ENCODE data around the gene PGRMC2.

Gene PGRMC2

GRCh38 chr4:128298852-128299251 lies 11.2 kb upstream of the PGRMC2 start:
- DNase-seq (ENCODE audit: low read depth, low spot score): no peak

GRCh38 chr4:128298146-128298758 lies 10.6 kb upstream of the PGRMC2 start:
- DNase-seq (ENCODE audit: low read depth, low spot score): no peak

- no peak for DNase-seq (ENCODE audit: low read depth, low spot score)
Observed at GRCh38 chr4:128295255-128295654, 7.6 kb upstream of the PGRMC2 start.

- no peak for DNase-seq (ENCODE audit: low read depth, low spot score)
Observed at GRCh38 chr4:128294464-128294863, 6.9 kb upstream of the PGRMC2 start.

- DNase-seq (ENCODE audit: low read depth, low spot score): no peak
Observed at GRCh38 chr4:128292349-128292748, 4.7 kb upstream of the PGRMC2 start.

GRCh38 chr4:128291096-128291495 lies 3.5 kb upstream of the PGRMC2 start:
- no peak for DNase-seq (ENCODE audit: low read depth, low spot score)

GRCh38 chr4:128290526-128290925 lies 2.9 kb upstream of the PGRMC2 start:
- no peak for DNase-seq (ENCODE audit: low read depth, low spot score)

- DNase-seq (ENCODE audit: low read depth, low spot score): no peak
Observed at GRCh38 chr4:128289523-128290158, 2.0 kb upstream of the PGRMC2 start.

GRCh38 chr4:128288689-128289106 lies 1.1 kb upstream of the PGRMC2 start:
- no peak for DNase-seq (ENCODE audit: low read depth, low spot score)

- peak; percentile 99 for DNase-seq (ENCODE audit: low read depth, low spot score)
Observed at GRCh38 chr4:128287871-128288688, 467 bp upstream of the PGRMC2 start.

- DNase-seq (ENCODE audit: low read depth, low spot score): no peak
Observed at GRCh38 chr4:128286474-128287058, 1.0 kb downstream of the PGRMC2 start.

- DNase-seq (ENCODE audit: low read depth, low spot score): no peak
Observed at GRCh38 chr4:128285085-128285997, 2.3 kb downstream of the PGRMC2 start.

- no peak for DNase-seq (ENCODE audit: low read depth, low spot score)
Observed at GRCh38 chr4:128284317-128284716, 3.3 kb downstream of the PGRMC2 start.

GRCh38 chr4:128283071-128283470 lies 4.5 kb downstream of the PGRMC2 start:
- DNase-seq (ENCODE audit: low read depth, low spot score): no peak

GRCh38 chr4:128282516-128282915 lies 5.1 kb downstream of the PGRMC2 start:
- no peak for DNase-seq (ENCODE audit: low read depth, low spot score)

- no peak for DNase-seq (ENCODE audit: low read depth, low spot score)
Observed at GRCh38 chr4:128281354-128281753, 6.3 kb downstream of the PGRMC2 start.

GRCh38 chr4:128279624-128280225 lies 7.9 kb downstream of the PGRMC2 start:
- no peak for DNase-seq (ENCODE audit: low read depth, low spot score)

- DNase-seq (ENCODE audit: low read depth, low spot score): no peak
Observed at GRCh38 chr4:128277856-128278255, 9.8 kb downstream of the PGRMC2 start.

GRCh38 chr4:128275346-128275745 lies 12.3 kb downstream of the PGRMC2 start:
- no peak for DNase-seq (ENCODE audit: low read depth, low spot score)

- DNase-seq (ENCODE audit: low read depth, low spot score): no peak
Observed at GRCh38 chr4:128271551-128271950, 16.1 kb downstream of the PGRMC2 start.

- no peak for DNase-seq (ENCODE audit: low read depth, low spot score)
Observed at GRCh38 chr4:128268970-128269369, 18.6 kb downstream of the PGRMC2 start.
